ENCODE measurements around the gene HEATR9.

- TF ChIP-seq, protein P1, sequence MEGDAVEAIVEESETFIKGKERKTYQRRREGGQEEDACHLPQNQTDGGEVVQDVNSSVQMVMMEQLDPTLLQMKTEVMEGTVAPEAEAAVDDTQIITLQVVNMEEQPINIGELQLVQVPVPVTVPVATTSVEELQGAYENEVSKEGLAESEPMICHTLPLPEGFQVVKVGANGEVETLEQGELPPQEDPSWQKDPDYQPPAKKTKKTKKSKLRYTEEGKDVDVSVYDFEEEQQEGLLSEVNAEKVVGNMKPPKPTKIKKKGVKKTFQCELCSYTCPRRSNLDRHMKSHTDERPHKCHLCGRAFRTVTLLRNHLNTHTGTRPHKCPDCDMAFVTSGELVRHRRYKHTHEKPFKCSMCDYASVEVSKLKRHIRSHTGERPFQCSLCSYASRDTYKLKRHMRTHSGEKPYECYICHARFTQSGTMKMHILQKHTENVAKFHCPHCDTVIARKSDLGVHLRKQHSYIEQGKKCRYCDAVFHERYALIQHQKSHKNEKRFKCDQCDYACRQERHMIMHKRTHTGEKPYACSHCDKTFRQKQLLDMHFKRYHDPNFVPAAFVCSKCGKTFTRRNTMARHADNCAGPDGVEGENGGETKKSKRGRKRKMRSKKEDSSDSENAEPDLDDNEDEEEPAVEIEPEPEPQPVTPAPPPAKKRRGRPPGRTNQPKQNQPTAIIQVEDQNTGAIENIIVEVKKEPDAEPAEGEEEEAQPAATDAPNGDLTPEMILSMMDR (IDR thresholded peaks at IDR 0.05; ENCODE audit: poor library complexity): no peak
- no peak for TF ChIP-seq EZH2 (IDR thresholded peaks at IDR 0.05; ENCODE audit: borderline replicate concordance)
- no peak for TF ChIP-seq EZH2phosphoT487 (IDR thresholded peaks at IDR 0.05; ENCODE audit: low read depth, severe bottlenecking, unreplicated experiment)
These were observed 43.7 kb upstream of the HEATR9 start for GRCh38 chr17:35912339-35912912.

Measured in hepatocyte (in vitro differentiated cells).